ENCODE measurements around the gene ZSCAN20. TPM values are rescaled to one million over a fixed set of nuclear protein-coding genes. Genes with fewer than 3 reads are reported as not detected.

The ZSCAN20 gene
- total and polyA plus RNA-seq, 9 of the 15 experiments (the other 6 are each of a cell fraction or from before 2014, with no cell fraction given) = 0.36 to 3.3 (median 2.0) TPM

GRCh38 chr1:33429856-33430691 is 42.4 kb upstream of the ZSCAN20 start (continued):
- TF ChIP-seq ARID3A (IDR thresholded peaks at IDR 0.05; ENCODE audit: borderline replicate concordance, low read depth, low read length) (no peak), ZNF133 (CRISPR knock-in tag; IDR thresholded peaks at IDR 0.05) (no peak), MYNN (IDR thresholded peaks at IDR 0.05) (no peak), MYNN (CRISPR knock-in tag; IDR thresholded peaks at IDR 0.05) (no peak), ZNF76 (CRISPR knock-in tag; IDR thresholded peaks at IDR 0.05; ENCODE audit: borderline replicate concordance) (0 out of 2 replicates have a peak, but pooled peaks have one; percentile 44), DACH1 (IDR thresholded peaks at IDR 0.05; ENCODE audit: partially characterized antibody) (no peak), GABPB2 (CRISPR knock-in tag; conservative IDR thresholded peaks at IDR 0.05) (no peak), MAX (CRISPR knock-in tag; IDR thresholded peaks at IDR 0.05) (no peak), JUN (IDR thresholded peaks at IDR 0.05; ENCODE audit: borderline replicate concordance, low read depth, low read length) (no peak), JUN (CRISPR knock-in tag; IDR thresholded peaks at IDR 0.05; ENCODE audit: borderline replicate concordance) (0 out of 2 replicates have a peak, but pooled peaks have one; percentile 63), ZBTB8A (IDR thresholded peaks at IDR 0.05; ENCODE audit: partially characterized antibody) (no peak), FOXM1 (IDR thresholded peaks at IDR 0.05; ENCODE audit: low read depth) (no peak), FOXM1 (CRISPR knock-in tag; IDR thresholded peaks at IDR 0.05; ENCODE audit: low read depth) (no peak), BRF1 (IDR thresholded peaks at IDR 0.05; ENCODE audit: borderline replicate concordance, extremely low read depth, insufficient read length) (no peak), GMEB1 (CRISPR knock-in tag; IDR thresholded peaks at IDR 0.05) (0 out of 2 replicates have a peak, but pooled peaks have one; percentile 8)
- TF ChIP-seq, protein P1, sequence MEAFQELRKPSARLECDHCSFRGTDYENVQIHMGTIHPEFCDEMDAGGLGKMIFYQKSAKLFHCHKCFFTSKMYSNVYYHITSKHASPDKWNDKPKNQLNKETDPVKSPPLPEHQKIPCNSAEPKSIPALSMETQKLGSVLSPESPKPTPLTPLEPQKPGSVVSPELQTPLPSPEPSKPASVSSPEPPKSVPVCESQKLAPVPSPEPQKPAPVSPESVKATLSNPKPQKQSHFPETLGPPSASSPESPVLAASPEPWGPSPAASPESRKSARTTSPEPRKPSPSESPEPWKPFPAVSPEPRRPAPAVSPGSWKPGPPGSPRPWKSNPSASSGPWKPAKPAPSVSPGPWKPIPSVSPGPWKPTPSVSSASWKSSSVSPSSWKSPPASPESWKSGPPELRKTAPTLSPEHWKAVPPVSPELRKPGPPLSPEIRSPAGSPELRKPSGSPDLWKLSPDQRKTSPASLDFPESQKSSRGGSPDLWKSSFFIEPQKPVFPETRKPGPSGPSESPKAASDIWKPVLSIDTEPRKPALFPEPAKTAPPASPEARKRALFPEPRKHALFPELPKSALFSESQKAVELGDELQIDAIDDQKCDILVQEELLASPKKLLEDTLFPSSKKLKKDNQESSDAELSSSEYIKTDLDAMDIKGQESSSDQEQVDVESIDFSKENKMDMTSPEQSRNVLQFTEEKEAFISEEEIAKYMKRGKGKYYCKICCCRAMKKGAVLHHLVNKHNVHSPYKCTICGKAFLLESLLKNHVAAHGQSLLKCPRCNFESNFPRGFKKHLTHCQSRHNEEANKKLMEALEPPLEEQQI (IDR thresholded peaks at IDR 0.05) = no peak
- TF ChIP-seq, protein P2, sequence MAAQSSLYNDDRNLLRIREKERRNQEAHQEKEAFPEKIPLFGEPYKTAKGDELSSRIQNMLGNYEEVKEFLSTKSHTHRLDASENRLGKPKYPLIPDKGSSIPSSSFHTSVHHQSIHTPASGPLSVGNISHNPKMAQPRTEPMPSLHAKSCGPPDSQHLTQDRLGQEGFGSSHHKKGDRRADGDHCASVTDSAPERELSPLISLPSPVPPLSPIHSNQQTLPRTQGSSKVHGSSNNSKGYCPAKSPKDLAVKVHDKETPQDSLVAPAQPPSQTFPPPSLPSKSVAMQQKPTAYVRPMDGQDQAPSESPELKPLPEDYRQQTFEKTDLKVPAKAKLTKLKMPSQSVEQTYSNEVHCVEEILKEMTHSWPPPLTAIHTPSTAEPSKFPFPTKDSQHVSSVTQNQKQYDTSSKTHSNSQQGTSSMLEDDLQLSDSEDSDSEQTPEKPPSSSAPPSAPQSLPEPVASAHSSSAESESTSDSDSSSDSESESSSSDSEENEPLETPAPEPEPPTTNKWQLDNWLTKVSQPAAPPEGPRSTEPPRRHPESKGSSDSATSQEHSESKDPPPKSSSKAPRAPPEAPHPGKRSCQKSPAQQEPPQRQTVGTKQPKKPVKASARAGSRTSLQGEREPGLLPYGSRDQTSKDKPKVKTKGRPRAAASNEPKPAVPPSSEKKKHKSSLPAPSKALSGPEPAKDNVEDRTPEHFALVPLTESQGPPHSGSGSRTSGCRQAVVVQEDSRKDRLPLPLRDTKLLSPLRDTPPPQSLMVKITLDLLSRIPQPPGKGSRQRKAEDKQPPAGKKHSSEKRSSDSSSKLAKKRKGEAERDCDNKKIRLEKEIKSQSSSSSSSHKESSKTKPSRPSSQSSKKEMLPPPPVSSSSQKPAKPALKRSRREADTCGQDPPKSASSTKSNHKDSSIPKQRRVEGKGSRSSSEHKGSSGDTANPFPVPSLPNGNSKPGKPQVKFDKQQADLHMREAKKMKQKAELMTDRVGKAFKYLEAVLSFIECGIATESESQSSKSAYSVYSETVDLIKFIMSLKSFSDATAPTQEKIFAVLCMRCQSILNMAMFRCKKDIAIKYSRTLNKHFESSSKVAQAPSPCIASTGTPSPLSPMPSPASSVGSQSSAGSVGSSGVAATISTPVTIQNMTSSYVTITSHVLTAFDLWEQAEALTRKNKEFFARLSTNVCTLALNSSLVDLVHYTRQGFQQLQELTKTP (IDR thresholded peaks at IDR 0.05; ENCODE audit: low read depth in 1 of 2, partially characterized antibody in 2 of 2) = no peak

All from K562 (cell line).